Measurements from ENCODE around the gene NMRK1.

The NMRK1 gene

GRCh38 chr9:75117564-75117963, 29.6 kb upstream of the NMRK1 start:
- no peaks in the 10 kb centered on the region for H3K27me3 ChIP-seq (replicated peaks)
- no peak for DNase-seq
- in situ Hi-C loops (cut with HindIII; ENCODE audit: low pct_ligation_motif_present, low sequenced_read_pairs): no loop called here
- no peak overlapping the region for H3K4me3 ChIP-seq (ENCODE audit: low read depth, low read length)
- H3K36me3 ChIP-seq (replicated peaks): peaks cover 3% of the 10 kb centered on the region
- TF ChIP-seq, protein P1, sequence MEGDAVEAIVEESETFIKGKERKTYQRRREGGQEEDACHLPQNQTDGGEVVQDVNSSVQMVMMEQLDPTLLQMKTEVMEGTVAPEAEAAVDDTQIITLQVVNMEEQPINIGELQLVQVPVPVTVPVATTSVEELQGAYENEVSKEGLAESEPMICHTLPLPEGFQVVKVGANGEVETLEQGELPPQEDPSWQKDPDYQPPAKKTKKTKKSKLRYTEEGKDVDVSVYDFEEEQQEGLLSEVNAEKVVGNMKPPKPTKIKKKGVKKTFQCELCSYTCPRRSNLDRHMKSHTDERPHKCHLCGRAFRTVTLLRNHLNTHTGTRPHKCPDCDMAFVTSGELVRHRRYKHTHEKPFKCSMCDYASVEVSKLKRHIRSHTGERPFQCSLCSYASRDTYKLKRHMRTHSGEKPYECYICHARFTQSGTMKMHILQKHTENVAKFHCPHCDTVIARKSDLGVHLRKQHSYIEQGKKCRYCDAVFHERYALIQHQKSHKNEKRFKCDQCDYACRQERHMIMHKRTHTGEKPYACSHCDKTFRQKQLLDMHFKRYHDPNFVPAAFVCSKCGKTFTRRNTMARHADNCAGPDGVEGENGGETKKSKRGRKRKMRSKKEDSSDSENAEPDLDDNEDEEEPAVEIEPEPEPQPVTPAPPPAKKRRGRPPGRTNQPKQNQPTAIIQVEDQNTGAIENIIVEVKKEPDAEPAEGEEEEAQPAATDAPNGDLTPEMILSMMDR (IDR thresholded peaks at IDR 0.05; ENCODE audit: low read depth, low read length, missing control alignments): no peak
- no peak overlapping the region for H3K27ac ChIP-seq

- in situ Hi-C loops (cut with HindIII; ENCODE audit: low pct_ligation_motif_present, low sequenced_read_pairs): no loop called here
- no peak for DNase-seq
- Histone ChIP-seq H3K27ac (no peak overlapping the region), H3K4me3 (ENCODE audit: low read depth, low read length) (no peak overlapping the region), H3K27me3 (replicated peaks) (no peaks in the 10 kb centered on the region), H3K36me3 (replicated peaks) (peaks cover 3% of the 10 kb centered on the region)
- TF ChIP-seq, protein P1 (IDR thresholded peaks at IDR 0.05; ENCODE audit: low read depth, low read length, missing control alignments): no peak
Observed at GRCh38 chr9:75116306-75116705, 28.4 kb upstream of the NMRK1 start.

DNA sequence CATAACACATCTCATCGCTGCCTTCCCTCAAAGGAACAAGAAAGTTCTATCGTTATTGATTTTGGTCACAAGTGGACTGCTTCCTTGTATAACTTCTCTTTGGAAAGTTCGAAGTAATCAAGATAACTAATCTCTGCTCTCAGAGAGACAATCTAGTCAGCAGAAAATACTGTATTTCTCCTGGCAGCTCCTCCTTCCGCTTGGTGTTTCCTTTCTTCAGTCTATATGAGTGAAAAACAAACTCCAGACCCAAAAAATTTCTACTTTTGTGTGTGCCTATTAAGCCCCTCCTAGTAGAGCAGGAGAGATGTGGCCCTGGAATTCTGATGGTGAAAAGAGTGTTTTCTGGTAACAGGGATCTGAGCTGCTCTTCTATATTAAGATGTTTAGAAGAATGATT, 24.8 kb upstream of the NMRK1 start:
- TF ChIP-seq, protein P1 (IDR thresholded peaks at IDR 0.05; ENCODE audit: low read depth, low read length, missing control alignments): no peak
- Histone ChIP-seq H3K4me3 (ENCODE audit: low read depth, low read length) (no peak overlapping the region), H3K36me3 (replicated peaks) (no peaks in the 10 kb centered on the region), H3K27ac (no peak overlapping the region), H3K27me3 (replicated peaks) (no peaks in the 10 kb centered on the region)
- in situ Hi-C loops (cut with HindIII; ENCODE audit: low pct_ligation_motif_present, low sequenced_read_pairs): no loop called here
- DNase-seq: no peak

DNA sequence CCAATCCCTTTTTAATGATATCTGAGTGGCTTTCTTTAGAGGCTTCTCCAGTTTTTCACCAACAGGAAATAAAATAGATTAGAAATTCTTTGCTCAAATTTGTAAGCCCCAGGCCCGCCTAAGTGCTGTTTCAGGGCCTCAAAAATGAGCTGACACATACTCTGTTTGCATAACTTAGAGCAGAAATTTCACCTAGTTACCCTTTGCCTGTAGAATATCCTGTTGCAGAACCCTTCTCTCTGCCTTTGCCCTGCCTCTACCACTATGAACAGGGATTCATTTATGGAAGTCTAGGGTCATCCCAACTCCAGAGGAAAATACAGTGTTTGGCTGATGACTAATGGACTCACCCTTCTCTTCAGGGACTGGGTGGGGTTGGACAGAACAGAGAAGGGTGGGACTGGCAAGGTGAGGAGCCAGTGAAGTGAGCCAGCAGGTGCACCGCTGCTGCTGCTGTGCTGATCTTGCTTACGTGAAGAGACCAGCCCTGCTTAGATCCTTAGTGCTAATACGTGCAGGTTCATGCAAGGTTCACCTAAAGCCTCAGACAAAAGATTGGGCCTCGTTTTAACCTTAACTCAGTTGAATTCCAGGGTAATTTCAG, 23.2 kb upstream of the NMRK1 start:
- Histone ChIP-seq H3K36me3 (replicated peaks) (no peaks in the 10 kb centered on the region), H3K27me3 (replicated peaks) (no peaks in the 10 kb centered on the region), H3K27ac (no peak overlapping the region), H3K4me3 (ENCODE audit: low read depth, low read length) (no peak overlapping the region)
- no peak for DNase-seq
- in situ Hi-C loops (cut with HindIII; ENCODE audit: low pct_ligation_motif_present, low sequenced_read_pairs): no loop called here
- TF ChIP-seq, protein P1 (IDR thresholded peaks at IDR 0.05; ENCODE audit: low read depth, low read length, missing control alignments): no peak

DNA sequence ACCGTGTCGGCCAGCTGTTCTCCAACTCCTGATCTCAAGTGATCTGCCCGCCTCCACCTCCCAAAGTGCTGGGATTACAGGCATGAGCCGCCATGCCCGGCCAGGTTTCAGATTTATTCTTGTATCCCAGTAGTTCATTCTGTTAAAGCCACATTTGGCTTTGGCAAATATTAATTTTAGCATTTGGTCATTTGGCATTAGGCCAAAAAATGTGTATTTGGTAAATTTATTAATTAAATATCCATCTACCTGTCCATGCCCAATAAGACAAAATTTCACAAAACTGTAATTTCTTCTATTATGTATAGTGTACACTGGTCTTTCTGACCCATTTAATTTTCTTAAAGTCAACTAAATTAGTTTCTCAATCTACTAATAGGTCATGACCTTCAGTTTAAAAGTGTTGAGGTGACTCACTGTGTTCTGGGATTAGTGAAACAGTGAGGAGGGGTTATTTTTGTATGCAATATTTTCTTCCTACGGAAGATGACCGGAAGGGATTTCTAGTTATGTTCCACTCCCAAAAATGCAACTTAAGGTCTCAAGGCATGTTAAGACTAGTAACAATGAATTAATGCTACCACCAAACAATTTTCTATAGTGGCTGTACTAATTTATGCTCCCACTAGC, 21.4 kb upstream of the NMRK1 start:
- Histone ChIP-seq H3K27me3 (replicated peaks) (no peaks in the 10 kb centered on the region), H3K4me3 (ENCODE audit: low read depth, low read length) (no peak overlapping the region), H3K27ac (peak overlapping the region; percentile 48), H3K36me3 (replicated peaks) (no peaks in the 10 kb centered on the region)
- in situ Hi-C loops (cut with HindIII; ENCODE audit: low pct_ligation_motif_present, low sequenced_read_pairs): no loop called here
- TF ChIP-seq, protein P1 (IDR thresholded peaks at IDR 0.05; ENCODE audit: low read depth, low read length, missing control alignments): no peak
- no peak for DNase-seq

- TF ChIP-seq, protein P1 (IDR thresholded peaks at IDR 0.05; ENCODE audit: low read depth, low read length, missing control alignments): no peak
- Histone ChIP-seq H3K4me3 (ENCODE audit: low read depth, low read length) (no peak overlapping the region), H3K27ac (peak overlapping the region; percentile 48), H3K27me3 (replicated peaks) (no peaks in the 10 kb centered on the region), H3K36me3 (replicated peaks) (no peaks in the 10 kb centered on the region)
- peak; percentile 82 for DNase-seq
- in situ Hi-C loops (cut with HindIII; ENCODE audit: low pct_ligation_motif_present, low sequenced_read_pairs): no loop called here
Observed at GRCh38 chr9:75108571-75108970, 20.6 kb upstream of the NMRK1 start.

Data from brain microvascular endothelial cell (primary cell).